Effector memory CD4-positive, alpha-beta T cell (primary cell): ENCODE data around the gene XRCC6.
"Not testable (repeated sequence)": the region's sequence is repeated elsewhere in the genome, so short reads cannot be mapped to it uniquely, and the experiment has no call there.

Experiments
- DNase-seq, 3 donors: peaks; one replicate each; pipeline ENCODE4 v3.0.0-alpha.2; 2020
- H3K27ac ChIP-seq: 2 replicates; pipeline ENCODE4 v1.7.0; 2013; ENCODE audit warnings: mild to moderate bottlenecking, low read length, moderate library complexity; ENCODE audit not compliant: insufficient read depth, poor library complexity, severe bottlenecking
- H3K27me3 ChIP-seq: replicated peaks from 2 replicates; pipeline ENCODE4 v1.7.0; 2013; ENCODE audit warnings: mild to moderate bottlenecking, low read length; ENCODE audit not compliant: insufficient read depth, control insufficient read depth, poor library complexity, severe bottlenecking
- H3K36me3 ChIP-seq: 2 replicates; pipeline ENCODE4 v1.7.0; 2013; ENCODE audit warnings: mild to moderate bottlenecking, low read length, moderate library complexity; ENCODE audit not compliant: control insufficient read depth, insufficient read depth
- H3K4me1 ChIP-seq: 2 replicates; pipeline ENCODE4 v1.7.0; 2013; ENCODE audit warnings: low read length, mild to moderate bottlenecking; ENCODE audit not compliant: control insufficient read depth, insufficient read depth, poor library complexity, severe bottlenecking
- H3K4me3 ChIP-seq: 2 replicates; pipeline ENCODE4 v1.7.0; 2013; ENCODE audit warnings: low read length, low read depth, mild to moderate bottlenecking; ENCODE audit not compliant: insufficient read depth, poor library complexity, severe bottlenecking
- H3K9me3 ChIP-seq: 2 replicates; pipeline ENCODE4 v1.7.0; 2013; ENCODE audit warnings: mild to moderate bottlenecking, low read length, moderate library complexity; ENCODE audit not compliant: control insufficient read depth

XRCC6 gene

GRCh38 chr22:41625577-41625976, 4.5 kb downstream of the XRCC6 start:
- DNase-seq = no peak
- no peak overlapping the region for H3K4me3 ChIP-seq

DNA sequence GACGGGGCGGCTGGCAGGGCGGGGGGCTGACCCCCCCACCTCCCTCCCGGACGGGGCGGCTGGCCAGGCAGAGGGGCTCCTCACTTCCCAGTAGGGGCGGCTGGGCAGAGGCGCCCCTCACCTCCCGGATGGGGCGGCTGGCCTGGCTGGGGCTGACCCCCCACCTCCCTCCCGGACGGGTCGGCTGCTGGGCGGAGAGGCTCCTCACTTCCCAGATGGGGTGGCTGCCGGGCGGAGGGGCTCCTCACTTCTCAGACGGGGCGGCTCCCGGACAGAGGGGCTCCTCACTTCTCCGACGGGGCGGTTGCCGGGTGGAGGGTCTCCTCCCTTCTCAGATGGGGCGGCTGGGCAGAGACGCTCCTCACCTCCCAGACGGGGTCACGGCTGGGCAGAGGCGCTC, 10.0 kb downstream of the XRCC6 start:
- not testable (repeated sequence) for DNase-seq, H3K27me3 ChIP-seq, H3K27ac ChIP-seq, H3K4me1 ChIP-seq, H3K4me3 ChIP-seq, H3K9me3 ChIP-seq
- peaks cover 54% of the 10 kb centered on the region for H3K36me3 ChIP-seq

More at GRCh38 chr22:41625577-41625976, 4.5 kb downstream of the XRCC6 start:
- Histone ChIP-seq H3K9me3 (no peaks in the 10 kb centered on the region), H3K36me3 (peaks cover 51% of the 10 kb centered on the region), H3K27me3 (no peaks in the 10 kb centered on the region), H3K4me1 (peaks cover 11% of the 10 kb centered on the region), H3K27ac (no peak overlapping the region)

- peaks cover 59% of the 10 kb centered on the region for H3K36me3 ChIP-seq
Measured at GRCh38 chr22:41631615-41632014, 10.5 kb downstream of the XRCC6 start.

DNA sequence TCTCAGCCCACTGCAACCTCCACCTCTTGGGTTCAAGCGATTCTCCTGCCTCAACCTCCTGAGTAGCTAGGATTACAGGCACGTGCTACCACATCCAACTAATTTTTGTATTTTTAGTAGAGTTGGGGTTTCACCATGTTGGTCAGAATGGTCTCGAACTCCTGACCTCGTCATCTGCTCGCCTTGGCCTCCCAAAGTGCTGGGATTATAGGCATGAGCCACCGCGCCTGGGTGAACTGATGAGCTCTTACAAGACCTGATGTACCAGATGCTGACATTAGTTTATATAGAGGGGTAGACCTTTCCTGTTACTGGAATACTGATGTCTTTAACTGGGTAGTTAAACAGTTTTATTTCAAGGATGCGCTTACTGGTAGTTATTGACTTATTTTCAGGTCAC, 13.5 kb downstream of the XRCC6 start:
- not testable (repeated sequence) for H3K4me3 ChIP-seq, H3K9me3 ChIP-seq, H3K27me3 ChIP-seq, H3K27ac ChIP-seq, DNase-seq, H3K4me1 ChIP-seq
- peaks cover 61% of the 10 kb centered on the region for H3K36me3 ChIP-seq

More at GRCh38 chr22:41631615-41632014, 10.5 kb downstream of the XRCC6 start:
- not testable (repeated sequence) for DNase-seq, H3K4me3 ChIP-seq, H3K4me1 ChIP-seq, H3K27me3 ChIP-seq, H3K27ac ChIP-seq, H3K9me3 ChIP-seq

DNA sequence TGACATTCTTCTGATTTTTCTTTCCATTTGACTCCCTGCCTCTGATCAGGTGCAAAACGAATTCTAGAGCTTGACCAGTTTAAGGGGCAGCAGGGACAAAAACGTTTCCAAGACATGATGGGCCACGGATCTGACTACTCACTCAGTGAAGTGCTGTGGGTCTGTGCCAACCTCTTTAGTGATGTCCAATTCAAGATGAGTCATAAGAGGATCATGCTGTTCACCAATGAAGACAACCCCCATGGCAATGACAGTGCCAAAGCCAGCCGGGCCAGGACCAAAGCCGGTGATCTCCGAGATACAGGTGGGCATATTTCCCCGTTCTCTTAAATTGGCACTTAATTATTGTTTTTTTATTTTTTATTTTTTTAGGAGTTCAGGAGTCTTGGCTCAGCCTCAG, 15.4 kb downstream of the XRCC6 start:
- DNase-seq = no peak
- Histone ChIP-seq H3K27ac (no peak overlapping the region), H3K27me3 (no peaks in the 10 kb centered on the region), H3K36me3 (peaks cover 70% of the 10 kb centered on the region), H3K9me3 (no peaks in the 10 kb centered on the region), H3K4me3 (no peak overlapping the region), H3K4me1 (no peaks in the 10 kb centered on the region)

DNA sequence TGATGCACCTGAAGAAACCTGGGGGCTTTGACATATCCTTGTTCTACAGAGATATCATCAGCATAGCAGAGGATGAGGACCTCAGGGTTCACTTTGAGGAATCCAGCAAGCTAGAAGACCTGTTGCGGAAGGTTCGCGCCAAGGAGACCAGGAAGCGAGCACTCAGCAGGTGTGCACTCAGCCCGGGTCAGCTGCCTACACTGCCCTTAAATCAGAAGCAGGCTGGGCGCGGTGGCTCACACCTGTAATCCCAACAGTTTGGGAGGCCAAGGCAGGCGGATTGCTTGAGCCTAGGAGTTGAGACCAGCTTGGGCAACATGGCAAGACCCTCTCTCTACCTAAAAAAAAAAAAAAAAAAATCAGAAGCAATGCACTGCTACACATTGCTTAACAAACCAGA, 16.5 kb downstream of the XRCC6 start:
- peaks cover 76% of the 10 kb centered on the region for H3K36me3 ChIP-seq
- H3K27me3 ChIP-seq, H3K9me3 ChIP-seq, H3K4me3 ChIP-seq, DNase-seq, H3K27ac ChIP-seq, H3K4me1 ChIP-seq: not testable (repeated sequence)

GRCh38 chr22:41638124-41638523, 17.0 kb downstream of the XRCC6 start:
- H3K36me3 ChIP-seq = peaks cover 81% of the 10 kb centered on the region
- DNase-seq = no peak
- H3K9me3 ChIP-seq = no peaks in the 10 kb centered on the region
- no peak overlapping the region for H3K4me3 ChIP-seq
- no peaks in the 10 kb centered on the region for H3K27me3 ChIP-seq
- H3K27ac ChIP-seq = no peak overlapping the region
- H3K4me1 ChIP-seq = no peaks in the 10 kb centered on the region

DNA sequence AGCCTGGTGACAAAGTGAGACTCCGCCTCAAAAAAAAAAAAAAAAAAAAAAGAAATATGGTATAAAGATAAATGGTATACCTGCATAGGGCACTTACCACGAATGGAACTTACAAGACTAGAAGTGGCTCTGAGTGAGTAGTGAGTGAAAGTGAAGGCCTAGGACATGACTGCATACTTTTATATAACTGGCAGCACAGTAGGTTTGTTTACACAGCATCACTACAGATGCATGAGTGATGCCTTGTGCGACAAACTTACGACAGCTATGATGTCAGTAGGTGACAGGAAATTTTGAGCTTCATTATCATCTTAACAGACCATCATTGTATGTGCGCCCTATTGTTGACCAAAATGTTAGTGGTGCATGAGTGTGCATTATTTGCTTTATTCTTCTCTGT, 17.7 kb downstream of the XRCC6 start:
- Histone ChIP-seq H3K36me3 (peaks cover 83% of the 10 kb centered on the region), H3K27ac (no peak overlapping the region), H3K9me3 (no peaks in the 10 kb centered on the region), H3K4me3 (no peak overlapping the region), H3K4me1 (no peaks in the 10 kb centered on the region), H3K27me3 (no peaks in the 10 kb centered on the region)
- DNase-seq = no peak

DNA sequence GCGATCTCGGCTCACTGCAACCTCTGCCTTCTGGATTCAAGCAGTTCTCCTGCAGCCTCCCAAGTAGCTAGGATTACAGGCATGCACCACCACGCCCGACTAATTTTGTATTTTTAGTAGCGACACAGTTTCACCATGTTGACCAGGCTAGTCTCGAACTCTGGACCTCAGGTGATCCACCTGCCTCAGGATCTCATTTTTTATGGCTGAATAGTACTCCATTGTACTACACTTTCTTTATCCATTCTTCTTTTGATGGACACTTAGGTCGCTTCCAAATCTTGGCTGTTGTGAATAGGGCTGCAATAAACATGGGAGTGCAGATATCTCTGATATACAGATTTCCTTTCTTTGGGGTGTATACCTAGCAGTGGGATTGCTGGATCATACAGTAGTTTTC, 20.8 kb downstream of the XRCC6 start:
- H3K27ac ChIP-seq = no peak overlapping the region
- no peak for DNase-seq
- H3K4me1 ChIP-seq = no peaks in the 10 kb centered on the region
- H3K27me3 ChIP-seq = no peaks in the 10 kb centered on the region
- no peak overlapping the region for H3K4me3 ChIP-seq
- H3K36me3 ChIP-seq = peaks cover 78% of the 10 kb centered on the region
- no peaks in the 10 kb centered on the region for H3K9me3 ChIP-seq

- no peak for DNase-seq
- Histone ChIP-seq H3K27me3 (no peaks in the 10 kb centered on the region), H3K9me3 (no peaks in the 10 kb centered on the region), H3K4me1 (no peaks in the 10 kb centered on the region), H3K36me3 (peaks cover 77% of the 10 kb centered on the region), H3K4me3 (no peak overlapping the region), H3K27ac (no peak overlapping the region)
Measured at GRCh38 chr22:41642331-41643110, 21.4 kb downstream of the XRCC6 start.
